Stimulated activated CD4-positive, alpha-beta T cell treated with anti-CD3 and anti-CD28 coated beads, Interleukin-15, amount 100 ng/mL, for 24 hours (primary cell): ENCODE measurements around the gene SLC6A16.
"Not testable (repeated sequence)": the region's sequence is repeated elsewhere in the genome, so short reads cannot be mapped to it uniquely, and the experiment has no call there.

Experiments used
- DNase-seq: peaks from one replicate; pipeline ENCODE4 v3.0.0-alpha.2; 2020

The SLC6A16 gene

DNA sequence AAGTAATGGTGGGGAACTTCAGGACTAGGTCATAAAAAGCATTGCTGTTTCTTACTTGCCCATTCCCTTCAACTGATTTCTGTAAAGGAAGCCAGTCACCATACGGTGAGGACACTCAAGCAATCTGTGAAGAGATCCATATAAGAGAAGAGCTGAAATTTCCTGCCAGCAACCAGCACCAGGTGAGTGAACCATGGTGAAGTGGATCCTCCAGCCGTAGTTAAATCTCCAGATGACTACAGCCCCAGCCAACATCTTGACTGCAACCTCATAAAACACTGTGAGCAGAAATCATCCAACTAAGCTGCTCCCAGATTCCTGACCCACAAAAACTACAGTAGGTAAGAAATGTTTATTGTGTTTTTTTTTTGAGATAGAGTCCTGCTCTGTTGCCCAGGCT, 3.8 kb upstream of the SLC6A16 start:
- DNase-seq, result no peak

GRCh38 chr19:49327878-49328544, 3.0 kb upstream of the SLC6A16 start:
- DNase-seq, result peak; percentile 65

- no peak for DNase-seq
Measured at GRCh38 chr19:49326165-49326704, 1.2 kb upstream of the SLC6A16 start.

DNA sequence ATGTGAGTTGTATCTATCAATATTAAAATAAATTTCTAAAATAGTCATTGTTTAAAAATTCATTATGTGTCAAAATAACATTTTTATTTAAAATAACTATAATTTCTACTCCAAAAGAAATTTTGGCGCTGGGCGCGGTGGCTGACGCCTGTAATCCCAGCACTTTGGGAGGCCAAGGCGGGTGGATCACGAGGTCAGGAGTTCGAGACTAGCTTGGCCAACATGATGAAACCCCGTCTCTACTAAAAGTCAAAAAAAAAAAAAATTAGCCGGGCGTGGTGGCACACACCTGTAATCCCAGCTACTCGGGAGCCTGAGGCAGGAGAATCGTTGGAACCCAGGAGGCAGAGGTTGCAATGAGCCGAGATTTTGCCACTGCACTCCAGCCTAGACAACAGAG, 765 bp upstream of the SLC6A16 start:
- not testable (repeated sequence) for DNase-seq

GRCh38 chr19:49318296-49318695, 6.7 kb downstream of the SLC6A16 start:
- DNase-seq, result no peak

GRCh38 chr19:49316284-49316683, 8.7 kb downstream of the SLC6A16 start:
- no peak for DNase-seq

GRCh38 chr19:49315111-49315510, 9.9 kb downstream of the SLC6A16 start:
- DNase-seq, result no peak

DNA sequence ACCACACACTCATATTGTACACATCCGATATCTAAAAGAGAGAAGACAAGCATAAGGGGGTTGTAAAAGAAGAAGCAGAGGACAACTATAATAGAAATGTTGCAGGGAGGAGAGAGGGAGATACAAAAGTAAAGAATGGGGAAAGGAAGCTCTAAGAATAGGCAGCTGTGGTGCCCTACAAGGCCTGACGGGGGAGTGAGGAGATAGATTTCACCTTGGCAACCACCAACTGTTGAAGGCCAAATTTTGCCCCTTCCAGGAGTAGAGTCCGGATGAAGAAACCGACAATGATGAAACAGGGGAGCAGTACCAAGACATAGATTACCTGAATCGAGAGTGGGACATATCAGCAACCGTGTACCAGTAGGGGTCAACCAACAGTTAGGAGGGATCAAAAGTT, 15.9 kb downstream of the SLC6A16 start:
- DNase-seq, result no peak

- not testable (repeated sequence) for DNase-seq
Measured at GRCh38 chr19:49306734-49307133, 18.3 kb downstream of the SLC6A16 start.

DNA sequence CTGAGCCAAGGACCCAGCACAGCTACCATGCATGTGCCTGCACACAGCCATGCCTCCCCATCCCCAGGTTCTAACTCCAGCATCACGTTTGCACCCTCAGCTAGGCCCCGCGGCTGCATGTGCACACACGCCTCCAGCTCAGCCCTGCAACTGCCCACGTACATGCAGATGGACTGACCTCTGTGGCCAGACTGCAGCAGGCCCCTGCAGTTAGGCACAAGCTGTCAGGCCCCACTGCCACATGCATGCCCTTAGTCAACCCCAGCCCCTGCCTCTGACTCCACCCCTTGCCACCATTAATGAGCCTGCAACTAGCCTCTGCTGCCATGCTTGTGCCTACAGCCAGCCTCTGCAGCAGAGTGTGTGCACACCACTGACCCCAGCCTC, 23.1 kb downstream of the SLC6A16 start:
- DNase-seq, result no peak

- peak; percentile 91 for DNase-seq
Measured at GRCh38 chr19:49301165-49301865, 23.7 kb downstream of the SLC6A16 start.

DNA sequence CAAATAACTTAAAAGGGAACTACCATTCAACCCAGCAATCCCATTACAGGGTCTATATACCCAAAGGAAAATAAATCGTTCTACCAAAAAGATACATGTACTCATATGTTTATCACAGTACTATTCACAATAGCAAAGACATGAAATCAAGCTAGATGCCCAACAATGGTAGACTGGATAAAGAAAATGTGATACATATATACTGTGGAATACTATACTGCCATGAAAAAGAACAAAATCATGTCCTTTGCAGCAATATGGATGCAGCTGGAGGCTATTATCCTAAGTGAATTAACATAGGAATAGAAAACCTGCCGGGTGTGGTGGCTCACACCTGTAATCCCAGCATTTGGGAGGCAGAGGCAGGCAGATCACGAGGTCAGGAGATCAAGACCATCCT, 26.3 kb downstream of the SLC6A16 start:
- DNase-seq, result not testable (repeated sequence)

DNA sequence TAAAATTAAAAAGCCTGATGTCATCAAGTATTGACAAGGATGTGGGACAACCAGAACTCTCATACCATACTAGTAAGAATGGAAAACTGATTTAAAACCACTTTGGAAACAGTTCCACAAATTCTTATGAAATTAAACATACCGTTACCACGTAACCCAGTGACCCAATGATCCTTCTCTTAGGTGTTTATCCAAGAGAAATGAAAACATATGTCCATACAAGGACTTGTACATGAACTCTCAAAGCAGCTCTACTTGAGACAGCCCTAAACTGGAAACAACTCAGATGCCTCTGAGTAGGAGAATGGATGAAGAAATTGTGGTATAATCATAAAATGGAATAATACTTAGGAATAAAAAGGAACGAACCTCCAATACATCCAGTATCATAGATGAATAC, 27.6 kb downstream of the SLC6A16 start:
- DNase-seq, result no peak

- DNase-seq, result no peak
Measured at GRCh38 chr19:49295208-49295880, 29.6 kb downstream of the SLC6A16 start.

DNA sequence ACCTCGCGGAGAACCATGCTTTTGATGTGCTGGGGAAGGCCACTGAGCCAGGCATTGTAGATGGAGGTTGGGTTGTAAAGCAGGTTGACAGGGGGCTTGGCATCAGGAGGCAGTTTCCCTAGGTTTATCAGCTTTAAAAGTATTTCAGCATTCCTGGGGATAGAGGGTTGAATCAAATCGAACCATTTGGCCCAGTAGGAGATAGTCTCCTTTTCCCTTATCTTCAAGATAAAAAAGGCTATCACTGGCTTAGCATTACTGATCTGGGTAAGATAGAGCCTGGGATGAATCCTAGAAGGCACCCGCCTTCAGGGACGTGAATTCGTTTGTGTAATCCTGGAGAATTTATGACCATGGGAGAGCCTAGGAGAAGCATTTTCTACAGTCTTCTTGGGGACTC, 30.6 kb downstream of the SLC6A16 start:
- no peak for DNase-seq

- DNase-seq, result no peak
Measured at GRCh38 chr19:49290517-49290916, 34.5 kb downstream of the SLC6A16 start.

- not testable (repeated sequence) for DNase-seq
Measured at GRCh38 chr19:49289286-49289685, 35.7 kb downstream of the SLC6A16 start.

DNA sequence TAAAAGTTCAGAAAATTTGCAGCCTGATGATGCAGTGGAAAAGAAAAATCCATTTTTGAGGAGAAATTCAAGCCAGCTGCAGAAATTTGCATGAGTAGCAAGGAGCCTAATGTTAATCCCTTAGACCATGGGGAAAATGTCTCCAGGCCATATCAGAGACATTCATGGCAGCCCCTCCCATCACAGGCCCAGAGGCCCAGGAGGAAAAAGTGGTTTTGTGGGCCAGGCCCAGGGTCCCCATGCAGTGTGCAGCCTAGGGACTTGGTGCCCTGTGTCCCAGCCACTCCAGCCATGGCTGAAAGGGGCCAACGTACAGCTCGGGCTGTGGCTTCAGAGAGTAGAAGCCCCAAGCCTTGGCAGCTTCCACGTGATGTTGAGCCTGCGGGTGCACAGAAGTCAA, 36.8 kb downstream of the SLC6A16 start:
- not testable (repeated sequence) for DNase-seq

DNA sequence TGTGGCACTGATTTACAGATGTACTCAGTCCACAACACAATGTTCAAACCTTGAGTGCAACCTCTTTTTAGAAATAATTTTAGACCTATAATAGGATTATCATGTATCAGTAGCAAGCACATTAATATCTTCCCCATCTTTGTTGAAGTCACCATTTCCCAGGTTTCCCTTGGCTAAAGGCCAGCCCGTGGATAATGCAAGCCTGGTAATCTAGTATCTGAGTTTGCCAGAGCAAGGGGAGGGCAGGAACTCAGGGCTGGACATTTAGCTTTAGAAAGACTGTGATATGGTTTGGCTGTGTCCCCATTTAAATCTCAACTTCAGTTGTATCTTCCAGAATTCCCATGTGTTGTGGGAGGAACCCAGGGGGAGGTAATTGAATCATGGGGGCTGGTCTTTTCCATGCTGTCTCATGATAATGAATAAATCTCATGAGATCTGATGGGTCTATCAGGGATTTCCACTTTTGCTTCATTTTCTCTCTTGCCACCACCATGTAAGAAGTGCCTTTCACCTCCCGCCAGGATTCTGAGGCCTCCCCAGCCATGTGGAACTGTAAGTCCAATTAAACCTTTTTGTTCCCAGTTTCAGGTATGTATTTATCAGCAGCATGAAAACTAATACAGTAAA, 37.7 kb downstream of the SLC6A16 start:
- DNase-seq, result no peak

DNA sequence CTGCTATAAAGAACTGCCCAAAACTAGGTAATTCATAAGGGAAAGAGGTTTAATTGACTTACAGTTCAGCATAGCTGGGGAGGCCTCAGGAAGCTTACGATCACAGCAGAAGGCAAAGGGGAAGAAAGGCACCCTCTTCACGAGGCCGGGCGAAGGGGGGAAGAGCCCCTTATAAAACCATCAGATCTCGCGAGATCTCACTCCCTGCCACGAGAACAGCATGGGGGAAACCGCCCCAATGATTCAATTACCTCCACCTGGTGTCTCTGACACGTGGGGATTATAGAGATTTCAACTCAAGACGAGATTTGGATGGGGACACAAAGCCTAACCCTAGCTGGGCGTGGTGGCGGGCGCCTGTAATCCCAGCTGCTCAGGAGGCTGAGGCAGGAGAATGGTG, 42.8 kb downstream of the SLC6A16 start:
- DNase-seq, result no peak

DNA sequence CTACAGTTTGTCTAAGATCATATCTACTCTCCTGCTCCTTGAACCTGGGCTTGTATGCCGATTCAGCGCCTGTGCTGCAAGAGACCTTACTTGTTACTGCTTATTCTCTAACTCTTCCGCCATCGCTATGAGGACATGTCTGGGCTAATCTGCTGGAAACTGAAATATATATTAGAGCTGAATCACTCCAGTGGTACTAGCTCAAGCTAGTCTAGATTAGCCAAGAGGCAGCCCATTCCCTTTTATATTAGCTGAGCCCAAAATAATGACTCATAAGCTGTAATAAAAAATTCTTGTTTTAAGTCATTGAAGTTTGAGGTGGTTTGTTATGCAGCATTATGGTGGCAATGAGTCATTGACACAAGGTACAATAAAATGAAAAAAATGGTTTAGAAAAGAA, 52.8 kb downstream of the SLC6A16 start:
- no peak for DNase-seq

DNA sequence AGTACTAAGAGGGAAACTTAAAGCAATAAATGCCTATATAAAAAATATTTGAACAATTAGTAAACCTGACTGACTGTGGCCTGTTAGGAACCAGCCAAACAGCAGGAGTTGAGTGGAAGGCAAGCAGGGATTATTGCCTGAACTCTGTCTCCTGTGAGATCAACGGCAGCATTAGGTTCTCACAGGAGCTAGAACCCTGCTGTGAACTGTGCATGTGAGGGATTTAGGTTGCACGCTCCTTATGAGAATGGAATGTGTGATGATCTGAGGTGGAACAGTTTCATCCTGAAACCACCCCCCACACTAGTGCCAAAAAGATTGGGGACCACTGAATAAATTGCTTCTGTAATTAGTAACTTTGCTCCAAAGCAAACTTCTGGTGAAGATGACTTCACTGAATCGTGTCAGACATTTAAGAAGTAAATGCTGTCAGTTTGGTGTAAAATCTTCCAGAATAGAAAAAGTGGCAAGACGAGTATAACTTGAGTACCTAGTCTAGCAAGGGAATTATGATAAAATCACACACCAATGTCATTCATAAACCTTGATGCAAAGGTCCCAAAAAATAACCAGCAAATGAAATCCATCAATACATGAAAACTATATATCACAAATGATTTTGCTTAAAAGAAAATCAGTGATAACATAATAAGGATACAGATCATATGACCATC, 53.8 kb downstream of the SLC6A16 start:
- no peak for DNase-seq

GRCh38 chr19:49266409-49266808, 58.6 kb downstream of the SLC6A16 start:
- DNase-seq, result peak; percentile 69
